HG02678 (cell line): ENCODE measurements around the gene PLCG2.

Experiments used
- ATAC-seq: cut with Tn5 transposase; IDR thresholded peaks from one replicate; pipeline ENCODE4 v1.9.1; 2021; ENCODE audit warnings: mild to moderate bottlenecking, moderate library complexity; ENCODE audit not compliant: unreplicated experiment

PLCG2 gene

DNA sequence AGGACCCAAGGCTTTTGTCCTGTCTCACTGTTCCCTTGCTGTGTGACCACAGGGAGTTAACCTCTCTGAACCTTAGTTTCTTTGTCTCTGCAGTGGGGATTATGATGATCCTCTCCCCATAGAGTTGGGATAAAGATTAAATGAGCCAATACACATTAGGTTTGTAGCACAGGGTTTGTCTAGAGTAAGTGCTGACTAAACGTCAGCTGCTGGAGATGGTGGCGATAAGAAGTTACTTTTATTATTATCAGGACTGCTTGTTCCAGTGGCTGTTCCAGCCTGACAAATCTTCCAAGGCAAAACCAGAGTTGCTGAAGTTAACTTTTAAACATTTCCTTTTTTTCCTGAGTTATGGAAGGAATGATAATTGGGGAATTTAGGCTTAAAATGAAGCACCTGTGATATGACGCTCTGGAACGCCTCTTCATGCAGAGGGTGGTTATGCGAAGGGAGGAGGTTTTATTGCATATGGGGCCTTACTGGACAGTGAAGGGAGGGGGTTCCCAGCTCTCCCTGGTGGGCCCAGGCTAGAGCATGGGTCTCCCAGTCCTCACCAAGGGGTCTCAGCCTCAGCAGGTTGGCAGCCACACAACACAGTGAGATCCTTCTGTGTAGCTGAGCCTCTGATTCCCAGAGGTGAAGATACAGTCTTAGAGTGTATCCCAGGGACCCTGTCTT, 35.8 kb downstream of the PLCG2 start:
- no peak for ATAC-seq

- no peak for ATAC-seq
These were observed 36.3 kb downstream of the PLCG2 start for GRCh38 chr16:81815429-81815766.

- ATAC-seq = no peak
These were observed 37.3 kb downstream of the PLCG2 start for GRCh38 chr16:81816351-81816750.

DNA sequence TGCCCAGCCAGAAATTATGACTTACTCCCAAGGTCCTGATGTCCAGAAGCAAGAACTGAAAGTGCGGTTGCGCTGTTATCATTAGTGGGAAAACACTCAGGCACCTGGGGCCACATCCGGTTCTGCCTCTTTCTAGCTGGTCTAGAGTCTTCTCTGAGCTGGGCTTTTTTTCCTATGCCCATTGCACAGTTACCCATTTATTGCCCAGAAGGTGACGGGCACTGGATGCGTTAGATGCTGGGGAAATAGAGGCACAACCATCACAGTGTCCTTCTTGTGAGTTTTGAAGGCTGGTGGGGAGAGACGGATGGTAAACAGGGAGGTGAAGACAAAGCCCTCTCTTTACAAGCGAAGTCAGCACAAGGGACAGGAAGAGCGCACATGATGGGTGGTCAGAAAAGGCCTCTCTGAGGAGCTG, 37.7 kb downstream of the PLCG2 start:
- no peak for ATAC-seq

GRCh38 chr16:81817296-81817695, 38.2 kb downstream of the PLCG2 start:
- peak; percentile 23 for ATAC-seq

DNA sequence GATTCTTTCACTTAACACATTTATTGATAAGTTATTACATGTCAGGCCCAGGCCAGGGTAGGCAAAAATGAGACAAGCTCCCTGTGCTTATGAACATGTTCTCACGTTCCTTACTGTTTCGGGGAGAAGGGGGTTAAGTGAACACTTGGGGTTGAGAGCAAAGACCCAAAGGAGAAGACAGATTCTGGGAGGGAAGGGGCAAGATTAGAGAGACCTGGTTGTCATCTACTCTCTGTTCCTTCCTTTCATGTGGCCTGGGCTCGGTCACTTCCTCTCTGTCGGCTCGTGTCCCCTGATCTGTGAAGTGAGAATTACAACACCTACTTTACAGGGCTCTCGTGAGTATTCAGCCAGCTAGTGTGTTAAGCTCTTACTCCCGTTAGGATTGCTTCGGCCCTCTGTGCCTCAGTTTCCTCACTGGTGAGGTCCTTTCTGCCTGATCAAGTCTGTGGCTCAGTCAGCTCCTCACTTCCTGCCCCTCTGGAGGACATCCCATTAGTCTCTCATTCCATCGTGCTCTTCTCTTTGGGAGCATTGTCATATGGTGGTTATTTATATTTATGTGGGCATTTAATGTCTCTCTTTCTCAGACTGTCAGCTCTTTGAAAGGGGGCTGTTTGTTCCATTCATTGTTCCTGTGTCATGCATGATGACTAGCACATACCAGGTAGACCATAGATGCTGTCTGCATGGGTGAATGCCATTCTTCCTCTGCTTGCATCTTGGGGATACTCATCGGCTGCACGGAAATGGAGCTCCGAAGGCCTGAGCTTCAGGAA, 38.9 kb downstream of the PLCG2 start:
- ATAC-seq = peak; percentile 36

- ATAC-seq = no peak
These were observed 39.4 kb downstream of the PLCG2 start for GRCh38 chr16:81818568-81818896.

DNA sequence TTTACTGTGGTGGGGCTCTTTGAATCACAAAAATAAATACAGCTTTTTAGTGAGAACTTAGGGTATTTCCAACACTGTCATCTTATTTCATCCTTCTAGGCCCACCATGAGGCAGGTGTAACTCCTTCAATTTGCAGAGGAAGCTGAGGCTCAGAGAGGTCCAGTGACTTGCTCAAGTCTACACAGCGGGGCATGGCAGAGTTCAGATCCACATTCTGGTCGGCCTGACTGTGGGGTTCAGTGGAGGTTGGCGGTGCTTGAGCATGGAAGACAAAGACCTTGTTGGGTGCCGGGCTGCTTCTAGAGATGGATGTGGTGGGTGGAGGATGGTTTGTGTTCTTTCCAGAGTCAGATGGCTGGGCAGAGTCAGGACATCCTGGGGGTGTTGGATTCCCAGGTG, 39.8 kb downstream of the PLCG2 start:
- ATAC-seq = no peak

DNA sequence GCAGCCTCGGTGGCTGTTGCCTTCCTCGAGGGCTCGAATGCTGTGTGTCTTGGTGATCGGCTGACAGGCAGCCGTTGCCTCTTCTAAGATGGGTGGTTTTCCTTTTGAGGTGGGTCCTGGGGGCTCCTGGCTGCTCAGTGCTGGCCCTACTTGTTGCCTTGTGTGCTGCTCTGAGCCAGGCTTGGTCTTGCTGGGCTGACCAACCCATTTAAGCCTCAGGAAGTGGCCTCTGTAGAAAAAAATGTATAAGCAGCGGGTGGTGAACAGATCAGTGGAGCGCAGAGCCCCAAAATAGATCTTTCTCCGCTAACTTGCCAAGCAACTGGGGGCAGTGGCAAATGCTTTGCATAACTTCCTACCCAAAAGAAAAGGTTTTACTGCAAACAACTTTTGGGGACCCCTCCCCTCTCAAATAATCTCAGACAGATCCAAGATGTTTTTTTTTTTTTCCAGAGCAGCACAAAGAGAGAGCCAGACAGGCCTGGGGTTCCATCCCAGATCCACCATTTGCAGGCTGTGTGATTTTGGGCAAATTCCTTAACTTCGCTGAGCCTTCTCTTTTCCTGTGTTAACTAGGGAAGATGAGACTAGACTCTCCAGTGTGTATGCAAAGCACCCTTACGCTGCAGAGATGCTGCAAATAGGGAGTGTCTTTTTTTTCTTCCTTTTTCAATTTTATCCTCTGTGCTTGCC, 42.5 kb downstream of the PLCG2 start:
- peak; percentile 55 for ATAC-seq

- ATAC-seq = peak; percentile 55
These were observed 44.0 kb downstream of the PLCG2 start for GRCh38 chr16:81823111-81823510.

DNA sequence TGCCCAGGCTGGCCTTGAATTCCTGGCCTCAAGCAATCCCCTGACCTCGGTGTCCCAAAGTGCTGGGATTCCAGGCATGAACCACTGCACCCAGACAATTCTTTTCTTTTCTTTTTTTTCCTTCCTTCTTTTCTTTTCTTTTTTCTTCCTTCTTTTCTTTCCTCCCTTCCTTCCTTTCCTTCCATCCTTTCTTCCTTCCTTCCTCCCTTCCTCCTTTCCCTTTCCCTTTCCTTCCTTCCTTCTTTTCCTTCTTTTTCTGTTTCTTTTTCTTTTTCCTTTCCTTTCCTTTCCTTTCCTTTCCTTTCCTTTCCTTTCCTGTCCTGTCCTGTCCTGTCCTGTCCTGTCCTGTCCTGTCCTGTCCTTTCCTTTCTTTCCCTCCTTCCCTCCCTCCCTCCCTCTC, 44.6 kb downstream of the PLCG2 start:
- ATAC-seq = no peak

GRCh38 chr16:81826523-81826922, 47.4 kb downstream of the PLCG2 start:
- ATAC-seq = no peak

DNA sequence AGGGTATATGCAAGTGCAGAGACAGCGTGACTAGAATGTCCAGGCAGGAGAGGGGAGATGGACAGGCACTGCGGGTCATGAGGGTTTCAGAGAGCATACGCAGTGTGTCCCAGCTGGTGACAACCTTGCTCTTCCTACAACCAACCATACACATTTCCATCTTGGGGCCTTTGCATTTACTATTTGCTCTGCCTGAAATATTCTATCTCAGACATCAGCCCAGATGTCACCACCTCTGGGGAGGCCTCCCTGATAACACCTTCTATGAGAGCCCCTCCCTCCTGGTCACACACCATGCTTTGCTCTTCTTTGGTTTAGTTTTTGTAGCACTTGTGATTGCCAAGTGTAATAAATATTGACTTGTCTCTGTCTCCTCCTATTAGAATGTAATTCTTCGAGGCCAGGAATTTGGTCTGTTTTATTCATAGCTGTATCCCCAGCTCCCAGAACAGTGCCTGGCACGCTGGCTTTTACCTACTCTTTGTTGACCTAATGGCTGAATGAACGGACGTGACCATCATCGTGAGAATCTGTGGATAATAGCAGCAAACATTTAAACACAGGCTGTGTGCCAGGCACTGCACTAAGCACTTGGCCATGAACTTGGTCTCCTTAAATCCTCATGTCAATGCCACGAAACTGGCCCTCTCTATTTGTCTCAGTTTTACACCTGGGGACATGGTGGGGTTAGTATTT, 51.9 kb downstream of the PLCG2 start:
- no peak for ATAC-seq

DNA sequence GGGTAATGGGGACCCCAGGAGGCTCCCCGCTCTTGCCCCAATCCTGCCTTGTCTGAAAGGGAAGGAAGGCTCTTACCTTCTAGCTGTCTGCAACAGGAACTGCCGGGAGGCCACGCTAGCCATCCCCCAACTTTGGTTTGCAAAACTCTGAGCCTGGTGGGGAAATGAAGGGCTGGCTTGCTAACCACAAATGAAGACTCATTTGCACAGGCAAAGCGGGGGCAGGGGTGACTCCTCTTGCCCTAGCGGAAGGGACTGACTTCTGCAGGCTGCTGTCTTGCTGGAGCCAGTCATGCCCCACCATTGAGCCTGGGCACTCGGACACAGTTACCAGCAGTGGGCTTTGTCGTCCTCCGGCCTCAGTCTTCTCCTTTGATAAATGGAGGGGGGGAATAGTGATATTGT, 52.6 kb downstream of the PLCG2 start:
- peak; percentile 78 for ATAC-seq

DNA sequence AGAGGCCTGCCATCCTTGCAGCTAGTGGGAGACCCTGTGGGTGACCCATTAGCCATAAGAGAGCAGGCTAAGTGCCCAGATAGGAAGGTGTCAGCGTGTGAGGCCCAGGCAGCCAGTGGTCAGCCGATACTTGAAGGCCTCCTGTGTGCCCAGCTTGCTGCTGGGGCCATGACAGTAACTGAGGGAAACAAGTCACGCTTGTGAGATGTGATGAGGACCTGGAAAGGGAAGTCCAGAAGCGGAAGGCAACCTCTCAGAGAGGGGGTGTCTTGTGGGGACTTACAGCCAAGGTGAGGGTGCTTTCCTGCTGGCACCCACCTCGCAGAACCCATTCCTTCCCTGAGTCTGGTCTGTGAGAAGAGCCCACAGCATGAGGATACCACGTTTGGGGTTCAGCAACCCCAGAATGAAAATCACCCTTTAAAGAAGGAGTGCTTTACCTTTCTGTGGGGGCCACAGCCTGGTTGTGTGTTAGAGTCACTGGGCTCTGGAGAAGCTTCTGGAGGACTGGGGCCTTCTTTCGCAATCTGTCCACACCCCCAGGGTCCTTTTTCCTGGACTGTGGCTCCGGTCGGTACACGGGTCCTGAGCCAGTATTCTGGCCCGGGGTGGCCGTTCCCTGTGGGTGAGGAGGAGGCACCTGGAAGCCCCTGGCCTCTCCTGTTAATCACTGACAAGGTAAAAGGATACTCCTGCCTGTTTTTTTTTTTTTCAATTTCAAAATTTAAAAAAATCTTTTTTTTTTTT, 53.9 kb downstream of the PLCG2 start:
- no peak for ATAC-seq

- ATAC-seq = no peak
These were observed 54.7 kb downstream of the PLCG2 start for GRCh38 chr16:81833751-81834150.

- no peak for ATAC-seq
These were observed 55.8 kb downstream of the PLCG2 start for GRCh38 chr16:81834868-81835267.

DNA sequence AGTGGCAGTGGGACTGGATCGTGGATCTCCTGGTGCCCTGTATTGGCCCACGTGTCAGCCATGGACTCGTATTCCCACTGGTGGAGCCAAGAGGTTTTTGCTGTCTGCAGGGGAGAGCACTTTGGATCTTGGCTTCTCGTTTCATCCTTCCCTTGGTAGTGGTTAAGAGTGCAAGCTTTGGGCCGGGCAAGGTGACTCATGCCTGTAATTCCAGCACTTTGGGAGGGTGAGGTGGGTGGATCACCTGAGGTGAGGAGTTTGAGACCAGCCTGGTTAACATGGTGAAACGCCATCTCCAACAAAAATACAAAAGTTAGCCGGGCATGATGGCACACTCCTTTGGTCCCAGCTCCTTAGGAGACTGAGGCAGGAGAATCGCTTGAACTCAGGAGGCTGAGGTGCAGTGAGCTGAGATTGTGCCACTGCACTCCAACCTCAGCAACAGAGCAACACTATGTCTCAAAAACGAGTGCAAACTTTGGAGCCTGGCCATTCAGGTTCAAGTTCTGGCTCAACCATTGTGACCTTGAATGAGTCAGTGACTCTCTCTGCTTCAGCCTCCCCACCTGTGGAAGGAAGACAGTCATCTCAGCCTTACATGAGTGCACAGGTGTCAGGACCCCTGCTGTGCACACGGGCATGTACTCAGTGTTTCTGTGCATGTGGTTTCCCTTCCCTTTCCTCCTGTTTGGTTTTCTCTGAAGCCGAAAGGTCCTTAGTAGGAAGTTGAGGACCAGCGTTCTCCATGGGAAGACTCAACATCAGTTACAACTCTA, 57.4 kb downstream of the PLCG2 start:
- peak; percentile 72 for ATAC-seq

DNA sequence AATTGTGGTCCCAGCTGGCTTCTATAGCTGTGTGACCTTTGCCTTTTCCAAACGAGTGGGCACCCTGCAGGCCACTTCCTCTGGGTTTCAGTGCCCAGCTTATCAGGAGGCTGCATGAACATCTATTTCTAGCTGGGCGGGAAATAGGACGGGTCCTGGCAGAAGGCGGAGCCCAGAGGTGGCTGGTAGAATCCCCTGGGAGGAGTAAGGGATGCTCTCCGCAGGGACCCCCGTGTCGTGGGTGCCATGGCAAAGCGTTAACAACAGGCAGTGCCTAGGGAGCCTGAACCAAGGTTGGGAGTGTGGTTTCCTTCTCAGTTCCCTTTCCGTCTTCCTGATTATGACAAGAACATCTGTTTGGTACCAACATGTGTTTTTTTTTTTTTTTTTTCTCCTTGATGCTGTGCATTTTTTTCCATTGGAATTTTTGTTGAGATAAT, 58.2 kb downstream of the PLCG2 start:
- no peak for ATAC-seq

- ATAC-seq = peak; percentile 34
These were observed 59.7 kb downstream of the PLCG2 start for GRCh38 chr16:81838794-81839193.
